ENCODE results near the gene STEAP4.

- TF ChIP-seq POLR2A (IDR thresholded peaks at IDR 0.05) = no peak
- TF ChIP-seq, protein P1, sequence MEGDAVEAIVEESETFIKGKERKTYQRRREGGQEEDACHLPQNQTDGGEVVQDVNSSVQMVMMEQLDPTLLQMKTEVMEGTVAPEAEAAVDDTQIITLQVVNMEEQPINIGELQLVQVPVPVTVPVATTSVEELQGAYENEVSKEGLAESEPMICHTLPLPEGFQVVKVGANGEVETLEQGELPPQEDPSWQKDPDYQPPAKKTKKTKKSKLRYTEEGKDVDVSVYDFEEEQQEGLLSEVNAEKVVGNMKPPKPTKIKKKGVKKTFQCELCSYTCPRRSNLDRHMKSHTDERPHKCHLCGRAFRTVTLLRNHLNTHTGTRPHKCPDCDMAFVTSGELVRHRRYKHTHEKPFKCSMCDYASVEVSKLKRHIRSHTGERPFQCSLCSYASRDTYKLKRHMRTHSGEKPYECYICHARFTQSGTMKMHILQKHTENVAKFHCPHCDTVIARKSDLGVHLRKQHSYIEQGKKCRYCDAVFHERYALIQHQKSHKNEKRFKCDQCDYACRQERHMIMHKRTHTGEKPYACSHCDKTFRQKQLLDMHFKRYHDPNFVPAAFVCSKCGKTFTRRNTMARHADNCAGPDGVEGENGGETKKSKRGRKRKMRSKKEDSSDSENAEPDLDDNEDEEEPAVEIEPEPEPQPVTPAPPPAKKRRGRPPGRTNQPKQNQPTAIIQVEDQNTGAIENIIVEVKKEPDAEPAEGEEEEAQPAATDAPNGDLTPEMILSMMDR (IDR thresholded peaks at IDR 0.05) = no peak
Observed at GRCh38 chr7:88305044-88305443, 1.6 kb downstream of the STEAP4 start.
